AG09309 (cell line): ENCODE results near the gene FUOM.

Experiments
- DNase-seq: peaks from one replicate; pipeline ENCODE4 v3.0.0-alpha.2; 2010; ENCODE audit warnings: low read depth
- H3K4me3 ChIP-seq: 2 replicates; pipeline ENCODE4 v1.5.1; 2011; ENCODE audit warnings: mild to moderate bottlenecking, low read depth, low read length, moderate library complexity; ENCODE audit not compliant: control insufficient read depth
- CTCF ChIP-seq: IDR thresholded peaks from 2 replicates; pipeline ENCODE4 v1.5.1; 2011; ENCODE audit warnings: mild to moderate bottlenecking, low read depth, low read length, inconsistent platforms; ENCODE audit not compliant: insufficient read depth, control insufficient read depth; ENCODE audit errors: missing control alignments

Gene FUOM

GRCh38 chr10:133359972-133360610 lies 2.3 kb upstream of the FUOM start:
- TF ChIP-seq CTCF, result no peak
- H3K4me3 ChIP-seq, result no peak overlapping the region
- DNase-seq, result no peak

- TF ChIP-seq CTCF, result no peak
- DNase-seq, result no peak
- no peak overlapping the region for H3K4me3 ChIP-seq
Measured at GRCh38 chr10:133359554-133359971, 1.7 kb upstream of the FUOM start.

DNA sequence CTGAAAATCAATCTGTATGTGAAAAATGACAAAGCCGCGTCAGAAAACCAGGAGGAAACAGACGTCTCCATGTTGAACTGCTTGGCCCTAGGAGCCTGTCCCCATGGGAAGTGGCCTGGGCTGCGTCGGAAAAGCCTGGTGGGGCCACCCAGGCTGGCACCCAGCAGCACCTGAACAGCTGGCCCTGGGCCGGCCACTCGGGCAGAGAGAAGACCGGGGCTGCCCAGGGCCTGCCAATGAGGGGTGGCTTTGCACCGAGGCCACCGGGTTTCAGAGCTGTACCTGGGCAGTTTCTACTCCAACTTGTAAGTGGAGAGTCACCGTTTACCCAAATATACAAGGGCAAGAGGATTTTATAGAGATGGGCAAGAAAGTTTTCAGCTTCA lies 1.1 kb upstream of the FUOM start:
- no peak overlapping the region for H3K4me3 ChIP-seq
- no peak for DNase-seq
- TF ChIP-seq CTCF, result no peak

DNA sequence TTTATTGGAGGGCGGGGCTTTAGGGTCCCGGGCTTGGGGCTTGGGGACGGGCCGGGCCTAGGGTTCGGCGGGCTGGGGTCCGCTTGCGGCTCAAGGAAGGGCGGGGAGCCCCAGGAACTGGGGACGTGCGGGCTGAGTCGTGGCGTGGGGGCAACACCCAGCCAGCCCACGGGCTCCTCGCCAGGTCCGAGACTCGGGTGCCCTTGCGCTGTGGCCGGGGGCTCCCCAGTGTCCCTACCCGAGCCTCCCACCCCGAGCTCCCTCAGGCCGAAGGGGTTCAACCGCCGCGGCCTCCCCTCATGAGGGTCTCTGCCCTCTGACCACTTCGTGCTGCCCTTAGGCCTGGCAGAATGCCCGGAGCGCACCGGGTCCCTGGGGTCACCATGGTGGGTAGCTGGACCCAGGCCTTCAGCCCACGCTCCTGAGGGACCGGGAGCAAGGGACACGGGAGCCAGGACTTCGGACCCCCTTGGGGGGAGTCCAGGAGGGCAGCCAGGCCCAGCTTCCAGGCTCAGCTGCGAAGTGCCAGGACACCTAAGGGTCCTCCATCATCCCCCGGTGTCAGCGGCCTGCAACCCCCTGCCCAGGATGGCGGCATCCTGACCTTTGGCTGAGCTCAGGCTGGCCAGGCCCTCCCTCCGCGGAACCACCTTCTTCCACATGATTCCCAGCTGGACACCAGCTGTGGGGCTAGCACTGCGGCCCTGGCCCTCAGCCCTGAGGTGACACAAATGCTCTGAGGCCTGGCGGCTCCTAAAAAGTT lies 524 bp upstream of the FUOM start:
- no peak for DNase-seq
- TF ChIP-seq CTCF, result no peak
- H3K4me3 ChIP-seq, result no peak overlapping the region

DNA sequence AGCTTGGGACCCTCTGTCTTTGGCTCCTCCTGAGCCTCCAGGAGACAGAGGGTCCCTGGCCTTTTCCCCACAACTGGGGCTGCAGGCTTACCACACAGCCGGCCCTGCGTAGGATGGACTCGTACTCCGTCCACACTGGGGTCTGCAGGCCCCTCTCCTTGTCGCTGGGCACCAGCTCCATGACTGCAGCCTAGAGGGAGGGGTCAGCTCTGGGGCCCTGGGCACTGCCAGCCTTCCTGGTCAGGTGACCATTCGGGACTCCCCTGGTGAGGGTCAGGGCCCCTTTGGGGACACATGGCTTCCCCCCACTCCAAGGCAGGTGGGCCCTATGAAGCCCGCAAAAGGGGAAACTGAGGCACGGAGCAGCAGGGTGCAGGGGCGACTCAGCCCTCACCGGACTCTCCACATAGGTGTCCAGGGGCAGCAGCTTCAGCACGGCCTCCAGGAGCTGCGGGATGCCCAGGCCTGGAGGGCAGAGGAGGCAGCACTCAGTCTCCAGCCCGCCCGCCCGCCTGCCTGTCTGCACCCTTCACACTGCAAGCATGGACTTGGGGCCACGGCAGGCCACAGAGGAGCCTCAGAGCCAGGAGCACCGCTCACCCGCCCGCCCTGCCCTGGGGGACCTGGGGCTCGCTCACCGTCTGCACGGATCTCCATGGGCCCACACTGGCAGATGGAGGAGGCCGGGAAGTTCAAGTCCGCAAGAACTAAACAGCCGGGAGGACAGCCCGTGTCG lies 1.1 kb downstream of the FUOM start:
- DNase-seq, result no peak
- no peak for TF ChIP-seq CTCF
- peak overlapping the region; percentile 35 for H3K4me3 ChIP-seq

DNA sequence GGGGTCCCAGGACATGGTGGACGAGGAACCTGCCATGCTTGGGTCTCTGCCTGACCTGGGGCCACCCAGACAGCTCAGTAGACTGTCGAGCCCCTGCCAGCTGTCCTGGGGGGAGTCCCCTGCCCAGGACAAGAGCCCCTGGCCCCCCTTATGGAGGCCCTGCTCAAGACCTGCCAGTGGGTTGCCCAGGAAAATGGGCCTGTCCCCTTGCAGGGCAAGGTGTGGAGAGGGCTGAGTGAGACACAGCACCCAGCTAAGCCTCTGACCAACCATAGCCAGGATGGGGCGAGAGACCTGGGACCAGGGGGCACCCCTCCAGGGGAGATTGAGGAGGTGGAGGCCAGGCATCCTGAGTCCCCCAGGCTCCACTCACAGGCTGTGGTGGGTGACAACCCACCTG lies 1.8 kb downstream of the FUOM start:
- no peak for DNase-seq
- H3K4me3 ChIP-seq, result no peak overlapping the region
- TF ChIP-seq CTCF, result no peak
